Measurements from ENCODE around the gene LSM10. TPM values are rescaled to one million over a fixed set of nuclear protein-coding genes. Genes with fewer than 3 reads are reported as not detected.

The LSM10 gene
- total RNA-seq, 2 donors from 2014 or later, result 55.3 to 59.9 TPM

- Histone ChIP-seq H3K27me3 (no peaks in the 10 kb centered on the region), H3K27ac (no peak overlapping the region), H3K4me1 (no peaks in the 10 kb centered on the region), H3K4me3 (no peak overlapping the region), H3K36me3 (peaks cover 21% of the 10 kb centered on the region), H3K9me3 (no peaks in the 10 kb centered on the region)
- no peak for TF ChIP-seq CTCF (IDR thresholded peaks at IDR 0.05)
- DNase-seq (ENCODE audit: low spot score), result no peak
Measured at GRCh38 chr1:36432616-36433015, 34.9 kb upstream of the LSM10 start.

- TF ChIP-seq CTCF (IDR thresholded peaks at IDR 0.05), result no peak
- Histone ChIP-seq H3K4me1 (no peaks in the 10 kb centered on the region), H3K27me3 (no peaks in the 10 kb centered on the region), H3K9me3 (no peaks in the 10 kb centered on the region), H3K4me3 (no peak overlapping the region), H3K36me3 (peaks cover 12% of the 10 kb centered on the region), H3K27ac (no peak overlapping the region)
- DNase-seq (ENCODE audit: low spot score), result no peak
Measured at GRCh38 chr1:36425791-36426190, 28.1 kb upstream of the LSM10 start.

GRCh38 chr1:36421649-36422048, 23.9 kb upstream of the LSM10 start:
- H3K36me3 ChIP-seq, result peaks cover 12% of the 10 kb centered on the region
- H3K4me1 ChIP-seq, result peaks cover 0 to 21% of the 10 kb centered on the region in 2 donors
- no peaks in the 10 kb centered on the region for H3K9me3 ChIP-seq
- no peak for TF ChIP-seq CTCF (IDR thresholded peaks at IDR 0.05)
- H3K4me3 ChIP-seq, result no peak overlapping the region
- H3K27ac ChIP-seq, result no peak overlapping the region
- no peaks in the 10 kb centered on the region for H3K27me3 ChIP-seq
- no peak for DNase-seq (ENCODE audit: low spot score)

GRCh38 chr1:36420836-36421317, 23.2 kb upstream of the LSM10 start:
- peak; percentile 84 to 95 for TF ChIP-seq CTCF (IDR thresholded peaks at IDR 0.05)
- H3K36me3 ChIP-seq, result peaks cover 12% of the 10 kb centered on the region
- no peak overlapping the region for H3K4me3 ChIP-seq

GRCh38 chr1:36420409-36420808, 22.7 kb upstream of the LSM10 start:
- Histone ChIP-seq H3K27ac (no peak overlapping the region), H3K27me3 (no peaks in the 10 kb centered on the region), H3K9me3 (no peaks in the 10 kb centered on the region), H3K4me1 (peaks cover 0 to 21% of the 10 kb centered on the region in 2 donors), H3K36me3 (peaks cover 12% of the 10 kb centered on the region), H3K4me3 (no peak overlapping the region)
- no peak for DNase-seq (ENCODE audit: low spot score)
- no peak for TF ChIP-seq CTCF (IDR thresholded peaks at IDR 0.05)

More at GRCh38 chr1:36420836-36421317, 23.2 kb upstream of the LSM10 start:
- peak; percentile 93 for DNase-seq (ENCODE audit: low spot score)
- Histone ChIP-seq H3K27ac (no peak overlapping the region), H3K9me3 (no peaks in the 10 kb centered on the region), H3K27me3 (no peaks in the 10 kb centered on the region), H3K4me1 (peaks cover 0 to 21% of the 10 kb centered on the region in 2 donors)

- Histone ChIP-seq H3K27me3 (no peaks in the 10 kb centered on the region), H3K4me3 (no peak overlapping the region), H3K36me3 (peaks cover 12% of the 10 kb centered on the region), H3K4me1 (peaks cover 0 to 21% of the 10 kb centered on the region in 2 donors), H3K27ac (peak overlapping the region in 1 of 2 donors; percentile 3), H3K9me3 (no peaks in the 10 kb centered on the region)
- TF ChIP-seq CTCF (IDR thresholded peaks at IDR 0.05), result no peak
- no peak for DNase-seq (ENCODE audit: low spot score)
Measured at GRCh38 chr1:36419569-36419968, 21.9 kb upstream of the LSM10 start.

Measured in right atrium auricular region (tissue), 2 donors.